ENCODE data around the gene TAT.

DNA sequence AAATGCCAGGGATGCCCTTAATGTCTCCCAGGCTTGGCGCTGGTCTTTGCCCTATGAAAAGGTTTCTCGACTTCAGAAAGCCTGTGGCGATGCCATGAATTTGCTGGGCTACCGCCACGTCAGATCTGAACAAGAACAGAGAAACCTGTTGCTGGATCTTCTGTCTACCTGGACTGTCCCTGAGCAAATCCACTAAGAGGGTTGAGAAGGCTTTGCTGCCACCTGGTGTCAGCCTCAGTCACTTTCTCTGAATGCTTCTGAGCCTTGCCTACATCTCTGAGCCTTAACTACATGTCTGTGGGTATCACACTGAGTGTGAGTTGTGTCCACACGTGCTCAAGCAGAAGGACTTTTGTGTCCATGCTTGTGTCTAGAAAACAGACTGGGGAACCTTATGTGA, 39.2 kb downstream of the TAT start:
- TF ChIP-seq, protein P1, sequence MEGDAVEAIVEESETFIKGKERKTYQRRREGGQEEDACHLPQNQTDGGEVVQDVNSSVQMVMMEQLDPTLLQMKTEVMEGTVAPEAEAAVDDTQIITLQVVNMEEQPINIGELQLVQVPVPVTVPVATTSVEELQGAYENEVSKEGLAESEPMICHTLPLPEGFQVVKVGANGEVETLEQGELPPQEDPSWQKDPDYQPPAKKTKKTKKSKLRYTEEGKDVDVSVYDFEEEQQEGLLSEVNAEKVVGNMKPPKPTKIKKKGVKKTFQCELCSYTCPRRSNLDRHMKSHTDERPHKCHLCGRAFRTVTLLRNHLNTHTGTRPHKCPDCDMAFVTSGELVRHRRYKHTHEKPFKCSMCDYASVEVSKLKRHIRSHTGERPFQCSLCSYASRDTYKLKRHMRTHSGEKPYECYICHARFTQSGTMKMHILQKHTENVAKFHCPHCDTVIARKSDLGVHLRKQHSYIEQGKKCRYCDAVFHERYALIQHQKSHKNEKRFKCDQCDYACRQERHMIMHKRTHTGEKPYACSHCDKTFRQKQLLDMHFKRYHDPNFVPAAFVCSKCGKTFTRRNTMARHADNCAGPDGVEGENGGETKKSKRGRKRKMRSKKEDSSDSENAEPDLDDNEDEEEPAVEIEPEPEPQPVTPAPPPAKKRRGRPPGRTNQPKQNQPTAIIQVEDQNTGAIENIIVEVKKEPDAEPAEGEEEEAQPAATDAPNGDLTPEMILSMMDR (conservative IDR thresholded peaks at IDR 0.05; ENCODE audit: low read depth, low read length), result peak; percentile 71
- no peak for TF ChIP-seq EZH2 (IDR thresholded peaks at IDR 0.05; ENCODE audit: borderline replicate concordance, low read depth, low read length, poor library complexity, severe bottlenecking)

Measured in A673 (cell line).